Activated CD4-positive, alpha-beta memory T cell treated with anti-CD3 and anti-CD28 coated beads for 36 hours (primary cell): ENCODE results near the gene FABP1. TPM values are rescaled to one million over a fixed set of nuclear protein-coding genes. Genes with fewer than 3 reads are reported as not detected.

Experiments
- CTCF ChIA-PET: fragments of 350-600 bp; sonication (Branson Sonifier 250); formaldehyde crosslinking; loops from one replicate; lab custom pipeline; 2021; ENCODE audit warnings: antibody characterized with exemption, inconsistent platforms; lab: Charles Lee
- POLR2A ChIA-PET: fragments of 350-600 bp; sonication (Branson Sonifier 250); formaldehyde crosslinking; loops from one replicate; lab custom pipeline; 2021; ENCODE audit warnings: antibody characterized with exemption; lab: Charles Lee
- DNase-seq: peaks from one replicate; pipeline ENCODE4 v3.0.0-alpha.2; 2020
- H3K27ac Mint-ChIP-seq: one replicate; pipeline ENCODE4 v1.8.0; 2021; ENCODE audit warnings: mixed read lengths
- H3K27me3 Mint-ChIP-seq: one replicate; pipeline ENCODE4 v1.8.0; 2021; ENCODE audit warnings: mixed read lengths
- H3K36me3 Mint-ChIP-seq: one replicate; pipeline ENCODE4 v1.8.0; 2021; ENCODE audit warnings: mixed read lengths
- H3K4me1 Mint-ChIP-seq: one replicate; pipeline ENCODE4 v1.8.0; 2021; ENCODE audit warnings: low read depth, mixed read lengths
- H3K4me3 Mint-ChIP-seq: one replicate; pipeline ENCODE4 v1.8.0; 2021; ENCODE audit warnings: mild to moderate bottlenecking, mixed read lengths
- H3K9me3 Mint-ChIP-seq: one replicate; pipeline ENCODE4 v1.8.0; 2021; ENCODE audit warnings: mixed read lengths
- intact Hi-C: fragments of 100-400 bp; cut with micrococcal nuclease; formaldehyde crosslinking; loops from one replicate; pipeline ENCODE4 v1.15.1; 2023
- total RNA-seq, 2 experiments: library from RNA; stranded (reverse); gene quantifications; one replicate each; pipeline ENCODE4 v1.2.3, GENCODE V29; 2021

FABP1 gene
- total RNA-seq, 2 experiments from 2014 or later, result not detected

- ChIA-PET CTCF (interaction anchor here (0.6 kb wide), 1 partner anchor 27 kb away, joined by 3 read pairs; no protein-coding TSS in a partner anchor), POLR2A (no interaction called here)
- no peaks in the 10 kb centered on the region for H3K27me3 Mint-ChIP-seq
- H3K36me3 Mint-ChIP-seq, result no peaks in the 10 kb centered on the region
- intact Hi-C loops, result no loop called here
- H3K9me3 Mint-ChIP-seq, result no peaks in the 10 kb centered on the region
- DNase-seq, result no peak
- no peak overlapping the region for H3K27ac Mint-ChIP-seq
- H3K4me1 Mint-ChIP-seq, result peaks cover 12% of the 10 kb centered on the region
- H3K4me3 Mint-ChIP-seq, result no peak overlapping the region
Measured at GRCh38 chr2:88086401-88086800, 41.5 kb downstream of the FABP1 start.

GRCh38 chr2:88085602-88086001 is 42.3 kb downstream of the FABP1 start:
- Mint-ChIP-seq H3K36me3 (no peaks in the 10 kb centered on the region), H3K27me3 (no peaks in the 10 kb centered on the region), H3K27ac (no peak overlapping the region), H3K4me1 (peaks cover 4% of the 10 kb centered on the region), H3K4me3 (no peak overlapping the region), H3K9me3 (no peaks in the 10 kb centered on the region)
- CTCF ChIA-PET, result interaction anchor here (0.6 to 1.4 kb wide), 2 partner anchors 25 to 26 kb away, joined by 3 to 5 read pairs; no protein-coding TSS in a partner anchor
- POLR2A ChIA-PET, result no interaction called here
- intact Hi-C loops, result no loop called here
- DNase-seq, result no peak

GRCh38 chr2:88085099-88085498 is 42.8 kb downstream of the FABP1 start:
- H3K4me1 Mint-ChIP-seq, result no peaks in the 10 kb centered on the region
- no peaks in the 10 kb centered on the region for H3K36me3 Mint-ChIP-seq
- POLR2A ChIA-PET, result no interaction called here
- H3K27ac Mint-ChIP-seq, result no peak overlapping the region
- CTCF ChIA-PET, result interaction anchor here (1.4 kb wide), 1 partner anchor 24 kb away, joined by 5 read pairs; no protein-coding TSS in a partner anchor
- no peak overlapping the region for H3K4me3 Mint-ChIP-seq
- H3K27me3 Mint-ChIP-seq, result no peaks in the 10 kb centered on the region
- intact Hi-C loops, result no loop called here
- DNase-seq, result no peak
- H3K9me3 Mint-ChIP-seq, result no peaks in the 10 kb centered on the region

- Mint-ChIP-seq H3K4me3 (no peak overlapping the region), H3K4me1 (no peaks in the 10 kb centered on the region), H3K27ac (no peak overlapping the region), H3K9me3 (no peaks in the 10 kb centered on the region), H3K27me3 (no peaks in the 10 kb centered on the region), H3K36me3 (no peaks in the 10 kb centered on the region)
- CTCF ChIA-PET, result no interaction called here
- intact Hi-C loops, result no loop called here
- POLR2A ChIA-PET, result no interaction called here
- DNase-seq, result no peak
Measured at GRCh38 chr2:88082781-88083180, 45.1 kb downstream of the FABP1 start.

DNA sequence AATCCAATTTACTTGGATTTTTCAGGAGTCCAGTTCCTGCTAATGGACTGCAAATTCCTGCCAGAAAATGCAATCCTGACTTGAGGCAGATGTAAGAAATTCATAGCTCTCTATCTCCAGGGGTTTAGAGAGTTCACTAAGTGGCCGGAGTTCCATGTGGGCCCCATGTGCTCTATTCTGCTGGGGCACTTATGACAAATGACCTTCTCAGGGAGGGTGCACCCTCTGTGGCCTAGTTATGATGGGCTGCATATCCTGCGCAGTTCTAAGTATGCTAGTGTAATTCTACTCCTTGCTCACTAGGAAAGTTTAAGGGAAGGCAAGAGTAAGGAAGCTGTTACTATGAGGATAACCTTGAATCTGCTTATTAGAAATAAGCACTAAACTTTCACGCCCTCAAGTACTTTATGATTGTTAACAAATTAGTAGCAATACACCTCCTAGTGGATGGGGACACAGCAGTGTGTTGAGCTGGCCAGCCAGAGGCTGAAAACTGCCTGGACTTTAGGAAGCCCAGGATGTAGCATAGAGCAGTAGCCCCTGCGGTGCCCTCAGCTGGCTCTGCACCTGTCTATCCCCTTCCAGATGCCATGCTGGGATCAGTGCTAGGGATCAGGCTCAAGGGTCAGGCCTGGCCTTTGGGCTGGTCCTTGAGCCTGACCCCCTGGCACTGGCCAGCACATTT is 45.8 kb downstream of the FABP1 start:
- intact Hi-C loops, result no loop called here
- Mint-ChIP-seq H3K4me1 (no peaks in the 10 kb centered on the region), H3K4me3 (no peak overlapping the region), H3K27me3 (no peaks in the 10 kb centered on the region), H3K27ac (no peak overlapping the region), H3K36me3 (no peaks in the 10 kb centered on the region), H3K9me3 (no peaks in the 10 kb centered on the region)
- ChIA-PET CTCF (no interaction called here), POLR2A (no interaction called here)
- no peak for DNase-seq

- ChIA-PET POLR2A (no interaction called here), CTCF (no interaction called here)
- H3K27ac Mint-ChIP-seq, result no peak overlapping the region
- no peak for DNase-seq
- intact Hi-C loops, result no loop called here
- no peaks in the 10 kb centered on the region for H3K27me3 Mint-ChIP-seq
- H3K4me3 Mint-ChIP-seq, result no peak overlapping the region
- H3K9me3 Mint-ChIP-seq, result no peaks in the 10 kb centered on the region
- no peaks in the 10 kb centered on the region for H3K36me3 Mint-ChIP-seq
- H3K4me1 Mint-ChIP-seq, result no peaks in the 10 kb centered on the region
Measured at GRCh38 chr2:88080545-88080944, 47.3 kb downstream of the FABP1 start.

GRCh38 chr2:88078643-88079172 is 49.2 kb downstream of the FABP1 start:
- Mint-ChIP-seq H3K4me1 (no peaks in the 10 kb centered on the region), H3K9me3 (no peaks in the 10 kb centered on the region), H3K27ac (no peak overlapping the region), H3K4me3 (no peak overlapping the region), H3K36me3 (no peaks in the 10 kb centered on the region), H3K27me3 (no peaks in the 10 kb centered on the region)
- DNase-seq, result no peak
- ChIA-PET CTCF (interaction anchor here (1.9 kb wide), 1 partner anchor 18 kb away, joined by 8 read pairs; no protein-coding TSS in a partner anchor), POLR2A (no interaction called here)
- intact Hi-C loops, result no loop called here

GRCh38 chr2:88077080-88077479 is 50.8 kb downstream of the FABP1 start:
- no peak for DNase-seq
- H3K4me1 Mint-ChIP-seq, result no peaks in the 10 kb centered on the region
- H3K27ac Mint-ChIP-seq, result no peak overlapping the region
- intact Hi-C loops, result no loop called here
- ChIA-PET POLR2A (no interaction called here), CTCF (interaction anchor here (1.7 kb wide), 1 partner anchor 17 kb away, joined by 4 read pairs; no protein-coding TSS in a partner anchor)
- H3K27me3 Mint-ChIP-seq, result no peaks in the 10 kb centered on the region
- H3K36me3 Mint-ChIP-seq, result no peaks in the 10 kb centered on the region
- no peak overlapping the region for H3K4me3 Mint-ChIP-seq
- no peaks in the 10 kb centered on the region for H3K9me3 Mint-ChIP-seq

DNA sequence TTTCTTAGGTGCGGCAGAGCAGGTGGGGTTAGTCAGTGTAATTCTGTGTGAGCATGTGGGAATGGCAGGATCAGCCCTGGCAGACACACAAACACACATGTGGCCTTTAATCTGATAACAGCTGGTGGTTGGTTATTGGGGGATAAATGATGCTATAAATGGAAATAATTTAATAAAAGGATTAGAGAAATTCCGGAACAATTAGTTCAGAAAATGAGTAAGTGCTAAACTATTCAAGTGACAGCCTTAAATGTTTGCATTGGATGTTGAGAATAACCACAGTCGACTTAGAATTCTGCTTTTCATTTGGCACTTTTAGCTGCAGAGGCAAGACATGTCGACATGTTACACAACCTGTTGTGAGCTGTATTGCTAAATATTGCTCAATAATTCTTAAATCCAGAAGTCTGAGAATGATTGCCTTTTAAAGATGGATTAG is 53.0 kb downstream of the FABP1 start:
- intact Hi-C loops, result no loop called here
- H3K4me1 Mint-ChIP-seq, result no peaks in the 10 kb centered on the region
- H3K27ac Mint-ChIP-seq, result no peak overlapping the region
- no peaks in the 10 kb centered on the region for H3K9me3 Mint-ChIP-seq
- H3K36me3 Mint-ChIP-seq, result no peaks in the 10 kb centered on the region
- H3K27me3 Mint-ChIP-seq, result no peaks in the 10 kb centered on the region
- no peak for DNase-seq
- no peak overlapping the region for H3K4me3 Mint-ChIP-seq
- ChIA-PET CTCF (interaction anchor here (1.5 kb wide), 1 partner anchor 15 kb away, joined by 6 read pairs; no protein-coding TSS in a partner anchor), POLR2A (no interaction called here)

DNA sequence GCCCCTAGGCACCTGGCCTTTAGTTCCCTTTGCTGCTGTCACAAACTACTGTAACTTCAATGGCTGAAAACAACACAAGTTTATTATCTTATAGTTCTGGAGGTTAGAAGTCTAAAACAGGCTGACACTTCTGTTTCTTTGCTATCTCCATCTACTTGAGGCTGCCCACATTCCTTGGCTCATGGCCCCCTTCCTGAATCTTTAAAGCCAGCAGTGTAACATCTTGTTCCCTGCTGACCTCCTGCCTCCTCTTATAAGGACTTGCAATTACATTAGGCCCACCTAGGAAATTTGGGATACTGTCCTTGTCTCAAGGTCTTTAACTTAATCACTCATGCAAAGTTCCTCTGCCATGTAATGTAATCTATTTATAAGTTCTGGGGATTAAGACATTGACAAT is 53.7 kb downstream of the FABP1 start:
- ChIA-PET CTCF (interaction anchor here (1.5 kb wide), 1 partner anchor 14 kb away, joined by 6 read pairs; no protein-coding TSS in a partner anchor), POLR2A (no interaction called here)
- H3K4me3 Mint-ChIP-seq, result no peak overlapping the region
- H3K36me3 Mint-ChIP-seq, result no peaks in the 10 kb centered on the region
- H3K9me3 Mint-ChIP-seq, result no peaks in the 10 kb centered on the region
- no peaks in the 10 kb centered on the region for H3K27me3 Mint-ChIP-seq
- no peak for DNase-seq
- H3K27ac Mint-ChIP-seq, result no peak overlapping the region
- intact Hi-C loops, result no loop called here
- no peaks in the 10 kb centered on the region for H3K4me1 Mint-ChIP-seq
